Activated T-cell treated with anti-CD3 and anti-CD28 coated beads, Interleukin-2, amount 50 U/mL, for 72 hours (primary cell): ENCODE data around the gene KRAS. TPM values are rescaled to one million over a fixed set of nuclear protein-coding genes. Genes with fewer than 3 reads are reported as not detected.
A peak's percentile ranks its signal among the peaks of the same experiment; 100 is the strongest.

Experiments used
- ATAC-seq, 2 donors: fragments of 150-1000 bp; cut with Tn5 transposase; replicated peaks in 1 of 2; 2 replicates each; pipeline ENCODE4 v1.10.0; 2021; ENCODE audit warnings: moderate library complexity in 2 of 2, mild to moderate bottlenecking in 1 of 2
- DNase-seq, 2 donors: peaks; one replicate each; pipeline ENCODE4 v3.0.0; 2021 to 2022; ENCODE audit warnings: mixed read lengths in 1 of 2
- H3K27ac Mint-ChIP-seq: one replicate; pipeline ENCODE4 v1.8.0; 2022; ENCODE audit warnings: mild to moderate bottlenecking, moderate library complexity, mixed read lengths
- H3K27me3 Mint-ChIP-seq: one replicate; pipeline ENCODE4 v1.8.0; 2022; ENCODE audit warnings: low read depth, mixed read lengths
- H3K36me3 Mint-ChIP-seq, 2 donors: one replicate each; pipeline ENCODE4 v1.8.0; 2022; ENCODE audit warnings: mixed read lengths in 2 of 2, mild to moderate bottlenecking in 1 of 2; ENCODE audit not compliant: insufficient read depth in 2 of 2
- H3K4me1 Mint-ChIP-seq: one replicate; pipeline ENCODE4 v1.8.0; 2022; ENCODE audit warnings: low read depth, mixed read lengths
- H3K4me3 Mint-ChIP-seq, 2 donors: one replicate each; pipeline ENCODE4 v1.8.0; 2022; ENCODE audit warnings: mild to moderate bottlenecking in 2 of 2, mixed read lengths in 2 of 2, moderate library complexity in 2 of 2
- H3K9me3 Mint-ChIP-seq, 2 donors: one replicate each; pipeline ENCODE4 v1.8.0; 2022; ENCODE audit warnings: mixed read lengths in 2 of 2
- total RNA-seq, 2 donors: library from RNA; stranded (reverse); gene quantifications; one replicate each; pipeline ENCODE4 v1.2.3, GENCODE V29; 2022

The KRAS gene
- total RNA-seq, 2 donors from 2014 or later = 29.0 to 34.4 TPM

- Mint-ChIP-seq H3K27ac (peak overlapping the region; percentile 96), H3K9me3 (no peaks in the 10 kb centered on the region), H3K4me1 (peaks cover 38% of the 10 kb centered on the region), H3K36me3 (peaks cover 10 to 14% of the 10 kb centered on the region in 2 donors), H3K27me3 (peaks cover 24% of the 10 kb centered on the region), H3K4me3 (peak overlapping the region; percentile 87 to 94)
- DNase-seq (peak; percentile 62 to 64), ATAC-seq (peak; percentile 65 to 68)
These were observed 594 bp downstream of the KRAS start for GRCh38 chr12:25249931-25250738.

GRCh38 chr12:25248732-25249131 is 2.0 kb downstream of the KRAS start:
- peaks cover 16% of the 10 kb centered on the region for H3K27me3 Mint-ChIP-seq
- no peaks in the 10 kb centered on the region for H3K9me3 Mint-ChIP-seq
- H3K27ac Mint-ChIP-seq = no peak overlapping the region
- peak overlapping the region; percentile 87 to 94 for H3K4me3 Mint-ChIP-seq
- DNase-seq = no peak
- H3K36me3 Mint-ChIP-seq = peaks cover 10 to 16% of the 10 kb centered on the region in 2 donors
- ATAC-seq = no peak
- peaks cover 38% of the 10 kb centered on the region for H3K4me1 Mint-ChIP-seq

DNA sequence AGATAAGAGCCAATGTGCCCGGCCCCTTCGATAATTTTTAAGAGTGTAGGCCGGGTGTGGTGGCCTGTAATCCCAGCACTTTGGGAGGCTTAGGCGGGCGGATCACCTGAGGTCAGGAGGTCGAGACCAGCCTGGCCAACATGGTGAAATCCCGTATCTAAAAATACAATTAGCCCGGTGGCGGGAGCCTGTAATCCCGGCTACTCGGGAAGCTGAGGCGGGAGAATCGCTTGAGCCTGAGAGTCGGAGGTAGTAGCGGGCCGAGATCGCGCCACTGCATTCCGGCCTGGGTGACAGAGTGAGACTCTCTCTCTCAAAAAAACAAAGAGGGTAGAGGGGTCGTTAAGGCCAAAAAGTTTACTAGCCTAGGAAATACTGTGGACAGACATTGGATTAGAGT is 2.6 kb downstream of the KRAS start:
- Mint-ChIP-seq H3K27me3 (peaks cover 15% of the 10 kb centered on the region), H3K36me3 (peaks cover 10 to 16% of the 10 kb centered on the region in 2 donors), H3K9me3 (no peaks in the 10 kb centered on the region), H3K27ac (peak overlapping the region; percentile 54), H3K4me3 (no peak overlapping the region), H3K4me1 (peaks cover 32% of the 10 kb centered on the region)
- no peak for ATAC-seq
- no peak for DNase-seq

DNA sequence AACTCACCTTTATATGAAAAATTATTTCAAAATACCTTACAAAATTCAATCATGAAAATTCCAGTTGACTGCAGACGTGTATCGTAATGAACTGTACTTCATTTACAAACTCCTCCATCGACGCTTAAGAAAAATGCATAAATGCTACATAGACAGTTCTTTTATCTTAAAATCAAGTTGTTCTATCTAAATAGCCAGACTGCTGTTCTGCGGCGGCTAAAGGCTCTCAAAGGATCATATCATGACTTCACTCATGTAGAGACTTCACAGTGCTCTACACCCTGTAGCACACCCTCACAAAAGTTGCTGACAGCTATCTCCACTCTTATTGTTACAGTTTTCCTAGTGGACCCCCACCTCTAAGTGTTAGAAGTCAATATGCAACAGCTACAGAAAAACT is 5.2 kb downstream of the KRAS start:
- peaks cover 8 to 13% of the 10 kb centered on the region in 2 donors for H3K36me3 Mint-ChIP-seq
- peaks cover 24% of the 10 kb centered on the region for H3K4me1 Mint-ChIP-seq
- H3K4me3 Mint-ChIP-seq = no peak overlapping the region
- H3K9me3 Mint-ChIP-seq = no peaks in the 10 kb centered on the region
- ATAC-seq (no peak), DNase-seq (no peak)
- no peak overlapping the region for H3K27ac Mint-ChIP-seq
- H3K27me3 Mint-ChIP-seq = no peaks in the 10 kb centered on the region

- Mint-ChIP-seq H3K9me3 (no peaks in the 10 kb centered on the region), H3K4me3 (no peak overlapping the region), H3K4me1 (peaks cover 14% of the 10 kb centered on the region), H3K27ac (no peak overlapping the region), H3K27me3 (no peaks in the 10 kb centered on the region), H3K36me3 (peaks cover 2 to 23% of the 10 kb centered on the region in 2 donors)
- no peak for ATAC-seq
- DNase-seq = no peak
These were observed 7.1 kb downstream of the KRAS start for GRCh38 chr12:25243680-25243990.

- H3K4me3 Mint-ChIP-seq = no peak overlapping the region
- H3K36me3 Mint-ChIP-seq = peaks cover 2 to 23% of the 10 kb centered on the region in 2 donors
- H3K4me1 Mint-ChIP-seq = peaks cover 14% of the 10 kb centered on the region
- no peaks in the 10 kb centered on the region for H3K9me3 Mint-ChIP-seq
- ATAC-seq (no peak), DNase-seq (no peak)
- no peak overlapping the region for H3K27ac Mint-ChIP-seq
- no peaks in the 10 kb centered on the region for H3K27me3 Mint-ChIP-seq
These were observed 7.6 kb downstream of the KRAS start for GRCh38 chr12:25242981-25243679.

GRCh38 chr12:25241167-25242020 is 9.3 kb downstream of the KRAS start:
- Mint-ChIP-seq H3K36me3 (peaks cover 5 to 29% of the 10 kb centered on the region in 2 donors), H3K4me3 (no peak overlapping the region), H3K9me3 (no peaks in the 10 kb centered on the region), H3K4me1 (peaks cover 23% of the 10 kb centered on the region), H3K27ac (no peak overlapping the region), H3K27me3 (no peaks in the 10 kb centered on the region)
- DNase-seq = no peak
- peak; percentile 63 to 70 for ATAC-seq

DNA sequence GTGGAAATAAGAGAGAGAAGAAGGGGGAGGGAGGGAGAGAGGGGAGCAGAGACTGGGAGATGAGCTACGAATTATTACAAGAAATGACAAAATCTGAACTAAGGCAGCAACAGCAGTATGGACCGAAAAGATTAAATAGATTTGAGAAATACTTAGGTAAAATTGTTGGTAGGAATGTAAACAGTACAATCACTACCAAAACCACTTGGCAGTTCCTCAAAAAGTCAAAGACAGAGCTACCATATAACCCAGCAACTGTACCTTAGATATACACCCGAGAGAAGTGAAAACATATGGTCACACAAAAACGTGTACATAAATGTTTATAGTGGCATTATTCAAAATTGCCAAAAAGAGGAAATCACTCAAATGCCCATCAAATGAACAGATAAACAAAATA is 14.1 kb downstream of the KRAS start:
- Mint-ChIP-seq H3K4me3 (no peak overlapping the region), H3K4me1 (peaks cover 20% of the 10 kb centered on the region), H3K9me3 (no peaks in the 10 kb centered on the region), H3K36me3 (peaks cover 3 to 21% of the 10 kb centered on the region in 2 donors), H3K27me3 (no peaks in the 10 kb centered on the region), H3K27ac (no peak overlapping the region)
- DNase-seq = no peak
- no peak for ATAC-seq

DNA sequence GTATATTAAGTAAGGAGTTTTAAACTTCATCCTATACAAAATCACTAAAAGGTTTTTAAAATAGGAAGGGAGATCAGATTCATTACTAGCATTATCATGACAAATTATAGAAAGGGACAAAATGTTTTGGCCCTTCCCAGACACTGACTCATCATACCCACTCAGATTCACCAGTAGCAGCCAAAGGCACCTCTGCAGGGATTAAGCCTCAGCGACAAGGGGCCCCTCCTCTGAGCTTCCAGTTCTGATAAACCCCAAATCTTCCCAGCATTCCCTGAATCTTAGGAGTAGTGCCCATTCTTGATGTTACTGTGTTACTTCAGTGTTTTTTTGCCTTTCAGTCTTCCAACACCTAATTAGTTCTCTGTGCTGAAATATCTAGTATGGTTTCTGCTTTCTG is 14.5 kb downstream of the KRAS start:
- Mint-ChIP-seq H3K27me3 (no peaks in the 10 kb centered on the region), H3K4me3 (no peak overlapping the region), H3K9me3 (no peaks in the 10 kb centered on the region), H3K36me3 (peaks cover 3 to 23% of the 10 kb centered on the region in 2 donors), H3K4me1 (peaks cover 17% of the 10 kb centered on the region), H3K27ac (no peak overlapping the region)
- DNase-seq (no peak), ATAC-seq (no peak)

GRCh38 chr12:25213338-25213737 is 37.4 kb downstream of the KRAS start:
- Mint-ChIP-seq H3K36me3 (peaks cover 0 to 12% of the 10 kb centered on the region in 2 donors), H3K27me3 (no peaks in the 10 kb centered on the region), H3K4me1 (no peaks in the 10 kb centered on the region), H3K4me3 (no peak overlapping the region), H3K27ac (no peak overlapping the region), H3K9me3 (no peaks in the 10 kb centered on the region)
- ATAC-seq = no peak
- DNase-seq = no peak

DNA sequence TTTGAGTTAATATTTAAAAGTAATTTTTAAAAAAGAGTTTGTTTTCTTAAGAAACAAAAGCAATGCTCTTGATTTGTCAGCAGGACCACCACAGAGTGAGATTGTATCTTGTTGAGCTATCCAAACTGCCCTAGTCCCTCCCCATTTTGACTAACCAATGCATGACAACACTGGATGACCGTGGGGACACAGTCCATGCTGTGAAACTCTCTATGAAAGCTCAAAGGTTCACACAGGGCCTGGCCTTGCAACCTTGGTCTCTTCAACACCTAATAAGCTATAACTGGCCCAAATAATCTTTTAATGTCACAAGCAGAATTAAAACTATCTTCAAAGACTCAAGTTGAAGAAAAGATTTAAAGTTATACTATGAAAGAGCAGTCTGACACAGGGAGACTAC is 42.2 kb downstream of the KRAS start:
- Mint-ChIP-seq H3K36me3 (peaks cover 0 to 10% of the 10 kb centered on the region in 2 donors), H3K27ac (no peak overlapping the region), H3K4me3 (no peak overlapping the region), H3K27me3 (no peaks in the 10 kb centered on the region), H3K9me3 (no peaks in the 10 kb centered on the region), H3K4me1 (no peaks in the 10 kb centered on the region)
- no peak for DNase-seq
- ATAC-seq = no peak

DNA sequence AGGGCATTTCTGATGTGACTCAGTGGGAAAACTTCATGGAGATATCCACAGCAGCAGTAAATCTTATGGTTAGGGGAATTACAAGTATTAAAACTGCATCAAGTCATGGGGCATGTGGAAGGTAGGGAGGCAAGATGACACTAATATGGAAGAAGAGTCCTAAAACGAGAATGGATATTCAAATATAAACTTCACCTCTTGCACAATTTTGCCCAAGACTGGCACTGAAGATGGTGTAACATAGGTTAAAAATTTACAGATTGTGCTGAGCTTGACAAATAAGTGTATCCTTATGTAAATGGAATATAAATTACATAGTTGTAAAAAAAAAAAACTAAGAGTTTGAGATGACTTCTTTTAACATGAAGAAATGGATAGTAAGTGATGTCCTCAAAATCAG is 42.9 kb downstream of the KRAS start:
- Mint-ChIP-seq H3K27ac (no peak overlapping the region), H3K36me3 (peaks cover 0 to 15% of the 10 kb centered on the region in 2 donors)

DNA sequence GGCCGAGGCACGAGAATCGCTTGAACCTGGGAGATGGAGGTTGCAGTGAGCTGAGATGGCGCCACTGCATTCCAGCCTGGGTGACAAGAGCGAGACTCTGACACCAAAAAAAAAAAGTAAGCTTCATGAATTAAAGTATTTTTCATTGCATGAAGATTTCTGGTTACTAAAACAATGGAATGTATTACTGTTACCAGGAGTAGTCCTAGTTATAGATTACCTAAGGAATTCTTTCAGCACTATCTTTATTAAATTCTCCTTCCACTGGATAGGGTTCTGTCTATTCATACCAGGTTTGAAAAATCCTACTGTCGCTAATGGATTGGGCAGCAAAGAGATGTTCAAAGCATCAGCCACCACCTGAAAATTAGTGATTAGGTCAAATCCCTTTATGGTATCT is 43.3 kb downstream of the KRAS start:
- Mint-ChIP-seq H3K27me3 (no peaks in the 10 kb centered on the region), H3K36me3 (peaks cover 0 to 15% of the 10 kb centered on the region in 2 donors), H3K9me3 (no peaks in the 10 kb centered on the region), H3K4me1 (no peaks in the 10 kb centered on the region), H3K4me3 (no peak overlapping the region), H3K27ac (no peak overlapping the region)
- no peak for DNase-seq
- ATAC-seq = no peak

More for the DNA sequence above, 42.9 kb downstream of the KRAS start:
- no peak for ATAC-seq
- no peaks in the 10 kb centered on the region for H3K9me3 Mint-ChIP-seq
- no peak overlapping the region for H3K4me3 Mint-ChIP-seq
- no peaks in the 10 kb centered on the region for H3K4me1 Mint-ChIP-seq
- no peak for DNase-seq
- no peaks in the 10 kb centered on the region for H3K27me3 Mint-ChIP-seq
